ENCODE data around the gene TMEM9. TPM values are rescaled to one million over a fixed set of nuclear protein-coding genes. Genes with fewer than 3 reads are reported as not detected.

TMEM9 gene
- polyA plus RNA-seq (2013, experiment 1 of 4), result 107 TPM
- polyA plus RNA-seq (2013, experiment 2 of 4), result 112 TPM
- 125 TPM for polyA plus RNA-seq (2013, experiment 3 of 4)
- 125 TPM for polyA plus RNA-seq (2013, experiment 4 of 4)

DNA sequence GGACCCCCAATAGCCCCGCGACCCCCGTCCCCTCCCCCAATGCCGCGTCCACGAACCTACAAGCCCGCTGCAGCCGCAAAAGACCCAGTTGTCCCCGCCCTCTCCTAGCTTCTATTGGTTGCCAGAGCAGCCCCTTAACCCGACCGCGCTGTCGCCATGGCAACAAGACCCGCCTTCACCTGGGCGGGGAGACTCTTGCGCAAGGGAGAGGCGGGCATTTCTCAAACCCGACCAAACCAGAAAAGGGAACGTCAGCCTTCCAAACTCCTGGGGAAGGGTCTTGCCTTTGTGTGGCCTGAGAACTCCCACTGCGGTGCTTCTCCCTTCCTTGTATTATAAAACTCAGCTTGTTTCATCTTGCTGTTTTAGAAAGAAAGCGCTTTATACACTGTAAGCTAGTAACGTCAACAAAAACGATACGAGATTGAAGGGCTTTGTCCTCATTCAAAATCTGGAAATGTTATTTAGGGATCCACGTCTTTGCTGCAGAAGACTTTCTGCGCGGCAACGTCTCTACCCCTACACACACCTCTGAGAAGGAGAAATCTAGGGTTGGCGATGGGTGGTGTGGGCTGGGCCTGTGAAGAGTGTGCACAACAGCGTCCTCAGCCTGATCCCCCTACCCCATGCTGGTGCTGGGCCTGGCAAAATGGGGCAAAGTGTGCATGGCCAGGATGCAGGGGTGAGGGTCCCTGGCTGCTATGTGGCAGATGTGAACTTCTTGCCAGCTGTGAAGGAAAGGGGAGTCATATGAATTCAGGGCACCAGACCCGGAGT is at the start of gene TMEM9:
TSS of gene TMEM9 (minus strand) at position 86 of the 777 bp plus-strand sequence. CDS start 551 bp downstream, outside the sequence.
- H3K9me3 ChIP-seq (ENCODE audit: control insufficient read depth, low read length), result no peaks in the 10 kb centered on the region
- H3K36me3 ChIP-seq (ENCODE audit: control insufficient read depth, insufficient read depth, low read length), result no peaks in the 10 kb centered on the region
- peak within 1 kb of the TSS; percentile 69 for H3K27ac ChIP-seq (ENCODE audit: insufficient read depth, low read depth, low read length, poor library complexity, severe bottlenecking)
- 22 to 23% methylated on average over 31 of the region's 31 CpGs for WGBS, 2 experiments
- H3K4me1 ChIP-seq (ENCODE audit: control insufficient read depth, insufficient read depth, low read length), result peaks cover 6% of the 10 kb centered on the region
- H3K27me3 ChIP-seq (ENCODE audit: control insufficient read depth, insufficient read depth, low read length, poor library complexity, severe bottlenecking), result no peaks in the 10 kb centered on the region
- H3K4me3 ChIP-seq (ENCODE audit: insufficient read depth, low read depth, low read length), result peak within 1 kb of the TSS; percentile 90

DNA sequence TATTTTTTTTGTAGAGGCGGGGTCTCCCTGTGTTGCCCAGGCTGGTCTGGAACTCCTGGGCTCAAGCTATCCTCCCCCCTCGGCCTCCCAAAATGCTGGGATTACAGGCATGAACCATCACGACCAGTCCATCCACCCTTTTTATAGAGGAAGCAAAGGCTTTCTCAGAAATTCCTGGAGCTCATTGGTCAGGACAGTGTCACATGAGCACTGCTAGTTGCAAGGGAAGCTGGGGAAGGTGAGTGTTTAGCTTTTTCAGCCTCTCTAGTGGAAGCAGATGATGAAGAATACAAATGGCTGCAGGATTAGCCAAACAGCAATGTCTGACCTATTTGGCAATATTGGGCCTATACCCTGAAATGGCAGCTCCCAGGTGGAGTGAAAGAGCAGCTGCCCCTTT is 44.3 kb upstream of the TMEM9 start:
- 90 to 97% methylated on average over 3 of the region's 3 CpGs for WGBS, 2 experiments
- Histone ChIP-seq H3K27ac (ENCODE audit: insufficient read depth, low read depth, low read length, poor library complexity, severe bottlenecking) (no peak overlapping the region), H3K9me3 (ENCODE audit: control insufficient read depth, low read length) (no peaks in the 10 kb centered on the region), H3K4me1 (ENCODE audit: control insufficient read depth, insufficient read depth, low read length) (no peaks in the 10 kb centered on the region), H3K27me3 (ENCODE audit: control insufficient read depth, insufficient read depth, low read length, poor library complexity, severe bottlenecking) (no peaks in the 10 kb centered on the region), H3K36me3 (ENCODE audit: control insufficient read depth, insufficient read depth, low read length) (no peaks in the 10 kb centered on the region), H3K4me3 (ENCODE audit: insufficient read depth, low read depth, low read length) (no peak overlapping the region)

DNA sequence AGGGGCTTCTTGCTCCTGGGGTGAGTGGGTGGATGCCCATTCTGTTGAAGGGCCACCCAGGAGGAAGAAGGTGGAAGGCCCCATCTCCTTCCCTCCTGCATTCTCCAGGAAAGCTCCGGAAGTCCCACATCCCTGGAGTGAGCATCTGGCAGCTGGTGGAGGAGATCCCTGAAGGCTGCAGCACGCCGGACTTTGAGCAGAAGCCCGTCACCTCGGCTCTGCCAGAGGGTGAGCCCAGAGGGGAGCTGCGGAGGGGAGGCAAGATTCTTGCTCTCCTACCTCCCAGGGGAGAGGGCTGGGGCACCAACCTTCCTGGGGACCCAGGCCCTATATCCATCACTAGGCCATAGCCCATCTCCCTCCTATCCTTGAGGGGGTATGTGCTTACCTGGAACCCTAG is 39.8 kb upstream of the TMEM9 start:
- Histone ChIP-seq H3K4me1 (ENCODE audit: control insufficient read depth, insufficient read depth, low read length) (peaks cover 10% of the 10 kb centered on the region), H3K9me3 (ENCODE audit: control insufficient read depth, low read length) (no peaks in the 10 kb centered on the region), H3K27ac (ENCODE audit: insufficient read depth, low read depth, low read length, poor library complexity, severe bottlenecking) (no peak overlapping the region), H3K36me3 (ENCODE audit: control insufficient read depth, insufficient read depth, low read length) (no peaks in the 10 kb centered on the region), H3K27me3 (ENCODE audit: control insufficient read depth, insufficient read depth, low read length, poor library complexity, severe bottlenecking) (no peaks in the 10 kb centered on the region), H3K4me3 (ENCODE audit: insufficient read depth, low read depth, low read length) (no peak overlapping the region)
- WGBS, 2 experiments, result 91 to 92% methylated on average over 6 of the region's 6 CpGs

DNA sequence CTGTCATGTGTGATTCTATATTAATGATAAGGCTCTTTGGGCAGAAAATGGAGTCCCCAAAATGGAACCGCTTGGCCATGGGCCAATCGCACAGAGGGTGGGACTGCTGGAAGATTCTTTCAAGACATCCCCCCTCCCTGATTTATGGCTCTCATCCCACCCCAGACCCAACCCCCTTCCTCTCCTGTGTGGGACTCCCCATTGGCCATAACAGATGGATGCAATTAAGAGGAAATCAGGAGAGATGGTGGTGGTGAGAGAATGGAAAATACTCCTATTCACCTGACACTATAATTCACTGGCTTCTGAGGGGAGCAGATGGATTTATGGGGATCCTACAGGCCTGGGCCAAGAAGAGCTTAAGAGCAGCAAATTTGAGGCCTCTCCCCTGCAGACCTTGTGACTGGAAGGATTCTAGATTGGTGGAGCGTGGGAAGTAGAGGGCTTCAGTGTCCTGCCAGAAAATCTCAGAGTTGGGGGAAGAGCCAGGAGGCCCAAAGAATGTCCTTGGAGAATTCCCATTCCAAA is 38.1 kb upstream of the TMEM9 start:
- Histone ChIP-seq H3K4me1 (ENCODE audit: control insufficient read depth, insufficient read depth, low read length) (peaks cover 10% of the 10 kb centered on the region), H3K36me3 (ENCODE audit: control insufficient read depth, insufficient read depth, low read length) (no peaks in the 10 kb centered on the region), H3K4me3 (ENCODE audit: insufficient read depth, low read depth, low read length) (no peak overlapping the region), H3K9me3 (ENCODE audit: control insufficient read depth, low read length) (no peaks in the 10 kb centered on the region), H3K27ac (ENCODE audit: insufficient read depth, low read depth, low read length, poor library complexity, severe bottlenecking) (no peak overlapping the region), H3K27me3 (ENCODE audit: control insufficient read depth, insufficient read depth, low read length, poor library complexity, severe bottlenecking) (no peaks in the 10 kb centered on the region)
- WGBS, 2 experiments, result 92 to 95% methylated on average over 3 of the region's 3 CpGs

DNA sequence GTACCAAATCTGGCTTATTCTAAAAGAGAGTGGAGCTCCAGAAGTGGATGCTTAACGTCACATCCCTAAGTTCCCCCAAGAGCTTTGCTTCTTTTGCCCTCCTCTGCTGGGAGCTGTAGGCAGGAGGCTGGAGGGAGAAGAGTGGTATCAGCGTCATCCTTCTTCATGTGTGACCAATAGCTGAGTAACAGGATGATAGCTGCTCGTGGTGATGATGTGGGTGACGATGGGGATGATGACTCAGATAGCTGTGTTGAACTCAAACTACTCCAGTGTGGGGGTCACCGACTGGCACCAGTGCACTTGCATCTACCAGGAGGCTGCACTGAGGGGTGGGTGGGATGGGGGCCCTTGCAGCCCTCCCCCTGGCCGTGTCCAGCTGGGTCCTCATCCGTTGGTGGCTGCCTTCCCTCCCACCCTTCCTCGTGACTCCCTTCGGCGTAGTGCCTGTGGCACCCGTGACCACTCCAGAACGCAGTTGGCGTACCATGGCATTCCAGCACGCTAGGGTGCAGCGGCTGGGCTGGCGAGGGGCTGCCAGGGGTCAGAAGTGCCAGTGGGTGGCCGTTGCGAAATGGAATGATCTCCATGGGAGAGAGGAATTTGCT is 37.5 kb upstream of the TMEM9 start:
- WGBS, 2 experiments, result 96% methylated on average over 18 of the region's 18 CpGs
- H3K27me3 ChIP-seq (ENCODE audit: control insufficient read depth, insufficient read depth, low read length, poor library complexity, severe bottlenecking), result no peaks in the 10 kb centered on the region
- H3K27ac ChIP-seq (ENCODE audit: insufficient read depth, low read depth, low read length, poor library complexity, severe bottlenecking), result no peak overlapping the region
- H3K4me3 ChIP-seq (ENCODE audit: insufficient read depth, low read depth, low read length), result no peak overlapping the region
- H3K36me3 ChIP-seq (ENCODE audit: control insufficient read depth, insufficient read depth, low read length), result no peaks in the 10 kb centered on the region
- peaks cover 10% of the 10 kb centered on the region for H3K4me1 ChIP-seq (ENCODE audit: control insufficient read depth, insufficient read depth, low read length)
- H3K9me3 ChIP-seq (ENCODE audit: control insufficient read depth, low read length), result no peaks in the 10 kb centered on the region

GRCh38 chr1:201190624-201191051 is 36.4 kb upstream of the TMEM9 start, which contains the start of gene IGFN1:
IGFN1 (plus strand) TSS chr1:201190824; CDS start chr1:201193294, 2,470 bp downstream.
- H3K4me1 ChIP-seq (ENCODE audit: control insufficient read depth, insufficient read depth, low read length), result peaks cover 10% of the 10 kb centered on the region
- WGBS, 2 experiments, result 56% methylated on average over 9 of the region's 9 CpGs
- no peak within 1 kb of the TSS for H3K27ac ChIP-seq (ENCODE audit: insufficient read depth, low read depth, low read length, poor library complexity, severe bottlenecking)
- no peaks in the 10 kb centered on the region for H3K9me3 ChIP-seq (ENCODE audit: control insufficient read depth, low read length)
- H3K4me3 ChIP-seq (ENCODE audit: insufficient read depth, low read depth, low read length), result no peak within 1 kb of the TSS
- H3K27me3 ChIP-seq (ENCODE audit: control insufficient read depth, insufficient read depth, low read length, poor library complexity, severe bottlenecking), result no peaks in the 10 kb centered on the region
- no peaks in the 10 kb centered on the region for H3K36me3 ChIP-seq (ENCODE audit: control insufficient read depth, insufficient read depth, low read length)

GRCh38 chr1:201190005-201190404 is 35.7 kb upstream of the TMEM9 start:
- Histone ChIP-seq H3K4me1 (ENCODE audit: control insufficient read depth, insufficient read depth, low read length) (peaks cover 10% of the 10 kb centered on the region), H3K27me3 (ENCODE audit: control insufficient read depth, insufficient read depth, low read length, poor library complexity, severe bottlenecking) (no peaks in the 10 kb centered on the region), H3K4me3 (ENCODE audit: insufficient read depth, low read depth, low read length) (no peak overlapping the region), H3K36me3 (ENCODE audit: control insufficient read depth, insufficient read depth, low read length) (no peaks in the 10 kb centered on the region), H3K27ac (ENCODE audit: insufficient read depth, low read depth, low read length, poor library complexity, severe bottlenecking) (no peak overlapping the region), H3K9me3 (ENCODE audit: control insufficient read depth, low read length) (no peaks in the 10 kb centered on the region)
- 94 to 96% methylated on average over 6 of the region's 6 CpGs for WGBS, 2 experiments

DNA sequence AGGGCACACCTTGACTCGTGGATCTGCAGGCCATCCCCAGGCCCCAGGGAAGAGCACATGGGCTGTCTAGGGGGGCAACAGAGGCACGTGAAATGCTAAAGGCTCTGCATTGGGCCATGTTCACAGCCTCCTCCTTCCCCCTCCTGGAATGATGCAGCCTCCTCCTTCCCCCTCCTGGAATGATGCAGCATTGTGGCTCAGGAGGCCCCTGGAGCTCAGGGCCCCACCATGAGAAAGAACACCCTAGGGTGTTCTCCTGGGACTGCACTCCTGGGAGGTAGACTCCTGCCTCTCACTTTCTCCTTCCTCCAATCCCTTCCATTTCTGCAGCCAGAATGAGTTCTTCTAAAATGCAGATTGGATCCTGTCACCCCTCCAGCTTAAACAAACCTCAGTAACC is 34.8 kb upstream of the TMEM9 start:
- Histone ChIP-seq H3K4me1 (ENCODE audit: control insufficient read depth, insufficient read depth, low read length) (peaks cover 10% of the 10 kb centered on the region), H3K27ac (ENCODE audit: insufficient read depth, low read depth, low read length, poor library complexity, severe bottlenecking) (no peak overlapping the region), H3K27me3 (ENCODE audit: control insufficient read depth, insufficient read depth, low read length, poor library complexity, severe bottlenecking) (no peaks in the 10 kb centered on the region), H3K4me3 (ENCODE audit: insufficient read depth, low read depth, low read length) (no peak overlapping the region), H3K9me3 (ENCODE audit: control insufficient read depth, low read length) (no peaks in the 10 kb centered on the region), H3K36me3 (ENCODE audit: control insufficient read depth, insufficient read depth, low read length) (no peaks in the 10 kb centered on the region)
- WGBS, 2 experiments, result 82 to 84% methylated on average over 2 of the region's 2 CpGs

DNA sequence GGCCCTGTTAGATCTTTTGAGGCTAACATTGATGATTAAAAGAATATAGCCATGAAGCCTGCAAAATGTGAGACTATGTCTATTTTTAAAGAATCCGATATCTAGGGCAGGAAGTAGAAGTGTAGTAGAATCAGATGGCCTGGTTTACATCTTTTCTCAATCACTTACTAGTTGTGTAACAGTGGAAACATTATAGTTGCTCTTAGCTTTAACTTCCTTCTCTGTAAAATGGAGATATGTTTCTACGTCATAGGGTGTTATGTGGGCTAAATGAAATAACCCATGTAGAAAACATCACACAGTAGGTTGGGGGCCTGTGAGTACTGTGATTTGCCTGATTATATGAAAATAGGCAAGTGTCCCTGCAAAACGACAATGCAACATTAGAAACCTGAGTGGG is 31.9 kb upstream of the TMEM9 start:
- no peaks in the 10 kb centered on the region for H3K27me3 ChIP-seq (ENCODE audit: control insufficient read depth, insufficient read depth, low read length, poor library complexity, severe bottlenecking)
- H3K4me1 ChIP-seq (ENCODE audit: control insufficient read depth, insufficient read depth, low read length), result no peaks in the 10 kb centered on the region
- 92 to 94% methylated on average over 2 to 3 of the region's 3 CpGs for WGBS, 2 experiments
- no peak overlapping the region for H3K27ac ChIP-seq (ENCODE audit: insufficient read depth, low read depth, low read length, poor library complexity, severe bottlenecking)
- no peak overlapping the region for H3K4me3 ChIP-seq (ENCODE audit: insufficient read depth, low read depth, low read length)
- no peaks in the 10 kb centered on the region for H3K36me3 ChIP-seq (ENCODE audit: control insufficient read depth, insufficient read depth, low read length)
- no peaks in the 10 kb centered on the region for H3K9me3 ChIP-seq (ENCODE audit: control insufficient read depth, low read length)

DNA sequence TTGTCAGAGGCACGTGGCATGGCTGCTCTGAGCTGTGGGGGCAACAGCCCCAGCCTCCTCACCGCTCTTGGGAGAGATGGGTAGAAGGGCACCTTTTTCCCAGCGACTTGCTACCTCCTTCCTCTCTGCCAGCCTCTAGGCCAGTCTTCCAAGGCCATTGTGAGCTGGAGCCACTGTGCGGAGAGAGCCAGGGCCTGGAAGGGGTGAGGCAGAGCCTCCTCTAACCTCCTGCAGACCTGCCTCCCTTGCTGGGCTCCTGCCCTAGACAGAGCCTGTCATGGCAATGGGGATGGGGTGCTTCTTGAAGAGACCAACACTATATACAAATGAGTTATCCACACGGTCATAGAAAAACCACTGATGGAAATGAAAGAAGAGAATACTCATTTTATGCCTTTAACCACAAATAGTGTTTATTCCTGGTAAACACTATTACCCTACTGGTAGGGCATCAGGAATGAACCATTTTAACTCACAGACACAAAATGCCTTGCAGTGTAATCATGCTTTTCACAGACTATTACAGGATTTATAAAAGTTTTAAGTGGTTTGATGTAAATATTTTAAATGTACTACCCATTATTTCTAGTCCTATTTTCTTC is 31.4 kb upstream of the TMEM9 start:
- Histone ChIP-seq H3K4me1 (ENCODE audit: control insufficient read depth, insufficient read depth, low read length) (no peaks in the 10 kb centered on the region), H3K4me3 (ENCODE audit: insufficient read depth, low read depth, low read length) (no peak overlapping the region), H3K27ac (ENCODE audit: insufficient read depth, low read depth, low read length, poor library complexity, severe bottlenecking) (no peak overlapping the region), H3K36me3 (ENCODE audit: control insufficient read depth, insufficient read depth, low read length) (no peaks in the 10 kb centered on the region), H3K9me3 (ENCODE audit: control insufficient read depth, low read length) (no peaks in the 10 kb centered on the region), H3K27me3 (ENCODE audit: control insufficient read depth, insufficient read depth, low read length, poor library complexity, severe bottlenecking) (no peaks in the 10 kb centered on the region)
- 88 to 90% methylated on average over 5 of the region's 5 CpGs for WGBS, 2 experiments
